H1 (cell line): ENCODE results near the gene DVL2. TPM values are rescaled to one million over a fixed set of nuclear protein-coding genes. Genes with fewer than 3 reads are reported as not detected.
A peak's percentile ranks its signal among the peaks of the same experiment; 100 is the strongest.

ENCODE experiments used
- CTCF ChIA-PET: fragments of 300-600 bp; sonication (Branson Sonifier 250); formaldehyde crosslinking; loops from one replicate; lab custom pipeline; 2021; ENCODE audit not compliant: partially characterized antibody; lab: Charles Lee
- POLR2A ChIA-PET: fragments of 300-600 bp; sonication (Branson Sonifier 250); formaldehyde crosslinking; loops from one replicate; lab custom pipeline; 2021; ENCODE audit warnings: inconsistent platforms; ENCODE audit not compliant: partially characterized antibody; lab: Charles Lee
- DNase-seq, 2 experiments: peaks; one replicate each; pipeline versions ENCODE4 v3.0.0 to v3.0.0-alpha.2; 2010 to 2022; ENCODE audit warnings: low spot score in 2 of 2, low read depth in 1 of 2, mixed read lengths in 1 of 2
- FAIRE-seq: peaks from 2 replicates; lab custom pipeline; 2011; peaks lifted over from hg19 to GRCh38; lab: Jason Lieb, UNC
- H2AFZ ChIP-seq: 2 replicates; pipeline ENCODE4 v1.8.1; 2012; ENCODE audit warnings: low read length, inconsistent platforms
- H2AK5ac ChIP-seq: 2 replicates; pipeline ENCODE4 v1.6.1; 2013; ENCODE audit warnings: low read depth, low read length
- H2BK120ac ChIP-seq: replicated peaks from 2 replicates; pipeline ENCODE3; 2013; ENCODE audit warnings: low read depth, low read length, inconsistent platforms
- H2BK12ac ChIP-seq: 2 replicates; pipeline ENCODE4 v1.6.1; 2013; ENCODE audit warnings: low read depth, low read length
- H2BK15ac ChIP-seq: 2 replicates; pipeline ENCODE4 v1.6.1; 2013; ENCODE audit warnings: low read length
- H2BK20ac ChIP-seq: 2 replicates; pipeline ENCODE4 v1.6.1; 2013; ENCODE audit warnings: low read length
- H2BK5ac ChIP-seq: 2 replicates; pipeline ENCODE4 v1.6.1; 2013; ENCODE audit warnings: low read depth, low read length
- H3K14ac ChIP-seq: 2 replicates; pipeline ENCODE4 v1.6.1; 2013; ENCODE audit warnings: inconsistent platforms; ENCODE audit not compliant: insufficient read length
- H3K18ac ChIP-seq: 2 replicates; pipeline ENCODE4 v1.6.1; 2013; ENCODE audit warnings: low read length; ENCODE audit errors: extremely low read depth
- H3K23ac ChIP-seq: 2 replicates; pipeline ENCODE4 v1.6.1; 2013; ENCODE audit warnings: inconsistent platforms; ENCODE audit not compliant: insufficient read length
- H3K23me2 ChIP-seq: 2 replicates; pipeline ENCODE4 v1.6.1; 2013; ENCODE audit warnings: low read depth, low read length
- H3K27ac ChIP-seq: 2 replicates; pipeline ENCODE4 v1.6.1; 2011; ENCODE audit warnings: low read depth, low read length, inconsistent platforms
- H3K27me3 ChIP-seq, 4 experiments: replicated peaks in 1 of 4; 1 replicate in 1 of 4; 2 replicates in 3 of 4; pipeline versions ENCODE4 v1.6.1 to v1.8.1; 2011 to 2013; ENCODE audit warnings: low read length in 3 of 4, mild to moderate bottlenecking in 3 of 4, inconsistent platforms in 2 of 4, mixed read lengths in 2 of 4, moderate library complexity in 1 of 4; ENCODE audit not compliant: control insufficient read depth in 3 of 4, insufficient read depth in 3 of 4; ENCODE audit errors: extremely low read depth in 1 of 4
- H3K36me3 ChIP-seq, 4 experiments: 2 replicates each; pipeline versions ENCODE4 v1.6.1 to v1.8.1; 2011 to 2013; ENCODE audit warnings: mild to moderate bottlenecking in 4 of 4, low read length in 3 of 4, moderate library complexity in 2 of 4, control low read depth in 1 of 4, inconsistent platforms in 1 of 4; ENCODE audit not compliant: insufficient read depth in 4 of 4, control insufficient read depth in 2 of 4
- H3K4ac ChIP-seq: replicated peaks from 2 replicates; pipeline ENCODE3; 2013; ENCODE audit warnings: low read length, low read depth, mixed read lengths, inconsistent platforms; ENCODE audit not compliant: insufficient read length
- H3K4me1 ChIP-seq, 4 experiments: replicated peaks in 1 of 4; 1 replicate in 1 of 4; 2 replicates in 3 of 4; pipeline versions ENCODE4 v1.6.1 to v1.8.1; 2011 to 2013; ENCODE audit warnings: low read length in 3 of 4, inconsistent platforms in 2 of 4, mixed read lengths in 1 of 4; ENCODE audit not compliant: insufficient read depth in 4 of 4, control insufficient read depth in 3 of 4
- H3K4me2 ChIP-seq, 2 experiments: 2 replicates each; pipeline versions ENCODE4 v1.6.1 to v1.8.1; 2011 to 2013; ENCODE audit warnings: low read depth in 2 of 2, low read length in 2 of 2, control low read depth in 1 of 2, inconsistent platforms in 1 of 2, mild to moderate bottlenecking in 1 of 2; ENCODE audit not compliant: insufficient read depth in 1 of 2
- H3K4me3 ChIP-seq, 4 experiments: fragments of 200-600, 300-600 bp in 1 of 4; sonication (generic), shearing (Covaris generic), sonication (Bioruptor Twin) in 1 of 4; 2 replicates each; pipeline versions ENCODE4 v1.5.1 to v1.8.1; 2011 to 2016; ENCODE audit warnings: low read length in 4 of 4, low read depth in 3 of 4, control low read depth in 2 of 4, inconsistent platforms in 2 of 4, mild to moderate bottlenecking in 2 of 4, mixed read lengths in 1 of 4, moderate library complexity in 1 of 4; ENCODE audit not compliant: insufficient read depth in 2 of 4; ENCODE audit errors: extremely low read depth in 1 of 4
- H3K56ac ChIP-seq: replicated peaks from 2 replicates; pipeline ENCODE3; 2013; ENCODE audit warnings: low read depth, mild to moderate bottlenecking, mixed read lengths, low read length, inconsistent platforms; ENCODE audit not compliant: insufficient read length
- H3K79me1 ChIP-seq: 2 replicates; pipeline ENCODE4 v1.6.1; 2013; ENCODE audit warnings: low read depth, low read length, control low read depth
- H3K79me2 ChIP-seq, 2 experiments: 2 replicates each; pipeline versions ENCODE4 v1.6.1 to v1.8.1; 2012 to 2013; ENCODE audit warnings: low read length in 2 of 2, mild to moderate bottlenecking in 2 of 2, inconsistent platforms in 1 of 2; ENCODE audit not compliant: insufficient read depth in 2 of 2, control insufficient read depth in 1 of 2
- H3K9ac ChIP-seq, 4 experiments: replicated peaks in 1 of 4; 1 replicate in 1 of 4; 2 replicates in 3 of 4; pipeline versions ENCODE4 v1.6.1 to v1.8.1; 2011 to 2013; ENCODE audit warnings: low read depth in 3 of 4, low read length in 3 of 4, control low read depth in 2 of 4, mild to moderate bottlenecking in 2 of 4, moderate library complexity in 2 of 4, inconsistent platforms in 1 of 4; ENCODE audit errors: extremely low read depth in 1 of 4
- H3K9me3 ChIP-seq, 2 experiments: 2 replicates each; pipeline versions ENCODE4 v1.6.1 to v1.8.1; 2012 to 2013; ENCODE audit warnings: mild to moderate bottlenecking in 2 of 2, moderate library complexity in 2 of 2, control low read depth in 1 of 2, inconsistent platforms in 1 of 2, low read depth in 1 of 2, low read length in 1 of 2, mixed read lengths in 1 of 2; ENCODE audit not compliant: insufficient read depth in 2 of 2
- H4K20me1 ChIP-seq, 2 experiments: replicated peaks in 1 of 2; 2 replicates each; pipeline versions ENCODE3 to v1.8.1; 2011 to 2013; ENCODE audit warnings: inconsistent platforms in 2 of 2, low read length in 2 of 2, mild to moderate bottlenecking in 1 of 2; ENCODE audit not compliant: insufficient read depth in 2 of 2, control insufficient read depth in 1 of 2
- H4K5ac ChIP-seq: 2 replicates; pipeline ENCODE4 v1.6.1; 2013; ENCODE audit warnings: low read length, low read depth, mixed read lengths, inconsistent platforms; ENCODE audit not compliant: insufficient read length
- H4K8ac ChIP-seq: 2 replicates; pipeline ENCODE4 v1.8.0; 2013; ENCODE audit warnings: mild to moderate bottlenecking, moderate library complexity, low read length, inconsistent platforms; ENCODE audit not compliant: insufficient read depth; ENCODE audit errors: extremely low read depth
- H4K91ac ChIP-seq: replicated peaks from 2 replicates; pipeline ENCODE3; 2013; ENCODE audit warnings: low read length, mixed read lengths, inconsistent platforms; ENCODE audit not compliant: insufficient read length
- CTBP2 ChIP-seq: IDR thresholded peaks from 2 replicates; pipeline ENCODE4 v1.7.0; 2011; ENCODE audit warnings: borderline replicate concordance, mild to moderate bottlenecking, moderate library complexity, mixed read lengths, low read length; ENCODE audit not compliant: insufficient read depth, insufficient read length
- MAX ChIP-seq: IDR thresholded peaks from 2 replicates; pipeline ENCODE4 v1.6.1; 2012; ENCODE audit warnings: inconsistent platforms
- RXRA ChIP-seq: IDR thresholded peaks from 2 replicates; pipeline ENCODE4 v1.6.1; 2011; ENCODE audit warnings: low read depth, mild to moderate bottlenecking, low read length, moderate library complexity; ENCODE audit not compliant: insufficient read depth
- SIRT6 ChIP-seq: IDR thresholded peaks from one replicate; pipeline ENCODE4 v1.7.1; 2012; ENCODE audit warnings: low read length, inconsistent platforms
- SIX5 ChIP-seq: IDR thresholded peaks from 2 replicates; pipeline ENCODE4 v1.6.1; 2011; ENCODE audit warnings: mild to moderate bottlenecking, low read depth, low read length
- SRF ChIP-seq: IDR thresholded peaks from 2 replicates; pipeline ENCODE4 v1.6.1; 2011; ENCODE audit warnings: mild to moderate bottlenecking, low read depth, low read length, moderate library complexity
- TBP ChIP-seq: IDR thresholded peaks from 2 replicates; pipeline ENCODE4 v1.6.1; 2011; ENCODE audit warnings: low read depth, low read length, improper control_type of control experiment
- WGBS, 2 experiments: shearing (Covaris generic) in 1 of 2; methylation state at CpG; one replicate each; pipeline versions ENCODE4 v1.1.6 to v1.1.7; 2013 to 2015; ENCODE audit warnings: low lambda C conversion rate in 2 of 2, mixed read lengths in 2 of 2, inconsistent platforms in 1 of 2, low coverage in 1 of 2, missing lambda C conversion rate in 1 of 2; ENCODE audit not compliant: insufficient replicate concordance in 2 of 2, insufficient coverage in 1 of 2, insufficient read length in 1 of 2; ENCODE audit errors: extremely low coverage in 1 of 2, missing lambda C conversion rate in 1 of 2; 5-methylcytosine and 5-hydroxymethylcytosine counted together
- polyA plus RNA-seq, 7 experiments: library from polyadenylated mRNA; depleted of rRNA in 3 of 7; stranded (reverse) in 5 of 7; unstranded in 2 of 7; fragments of >200 nt in 5 of 7; fragments of 200-250 nt in 2 of 7; gene quantifications; 1 replicate in 5 of 7; 2 replicates in 1 of 7; 4 replicates in 1 of 7; pipeline versions ENCODE4 v1.2.1 to v1.2.3, GENCODE V29; 2011 to 2013; ENCODE audit warnings: missing spikeins in 2 of 7, mixed read lengths in 2 of 7
- total RNA-seq: library from RNA; stranded (reverse); fragmentation: NEBNext Ultra II Directional; extraction: Animal tissue kit (Norgen Biotek cat#: 25700); gene quantifications from 2 replicates; pipeline ENCODE4 v1.2.1, GENCODE V29; 2021
- TF ChIP-seq, protein P1 (sequence below), 3 experiments: IDR thresholded peaks; 1 replicate in 2 of 3; 2 replicates in 1 of 3; pipeline versions ENCODE4 v1.5.1 to v1.6.1; 2011; ENCODE audit warnings: low read length in 3 of 3, mild to moderate bottlenecking in 3 of 3, inconsistent platforms in 2 of 3, low read depth in 1 of 3, moderate library complexity in 1 of 3; ENCODE audit not compliant: insufficient read depth in 1 of 3; ENCODE audit errors: control extremely low read depth in 1 of 3

DVL2 gene
- total and polyA plus RNA-seq, 2 of the 8 experiments (the other 6 are each of a cell fraction or from before 2014, with no cell fraction given), result 19.0 to 59.6 TPM

GRCh38 chr17:7260651-7261378 lies 26.5 kb upstream of the DVL2 start:
- Histone ChIP-seq H4K5ac (peak overlapping the region; percentile 67), H3K4me2 (peak overlapping the region; percentile 91 to 97), H3K9ac (peak overlapping the region; percentile 94 to 98 (median 96)), H3K4me1 (peaks cover 4 to 15% (median 6%) of the 10 kb centered on the region in 4 experiments; a peak in 6 of 7 replicates), H3K79me2 (peaks cover 0 to 31% of the 10 kb centered on the region in 2 experiments; a peak in 2 of 4 replicates), H3K23ac (no peak overlapping the region), H3K4me3 (peak overlapping the region; percentile 93 to 98 (median 96)), H2AK5ac (peak overlapping the region; percentile 66; the same call in 1 of the 2 replicates), H2AFZ (no peak overlapping the region), H3K4ac (peak overlapping the region; percentile 57), H4K8ac (peak overlapping the region; percentile 98), H2BK20ac (no peak overlapping the region), H3K79me1 (peaks cover 9% of the 10 kb centered on the region), H3K23me2 (peaks cover 13% of the 10 kb centered on the region), H3K14ac (no peak overlapping the region), H2BK120ac (no peak overlapping the region), H3K27me3 (no peaks in the 10 kb centered on the region), H3K18ac (peak overlapping the region; percentile 87), H3K36me3 (peaks cover 0 to 33% (median 16%) of the 10 kb centered on the region in 4 experiments; a peak in 5 of 8 replicates), H2BK15ac (peak overlapping the region; percentile 18; the same call in 1 of the 2 replicates), H2BK12ac (peak overlapping the region; percentile 92; the same call in 1 of the 2 replicates), H4K91ac (peak overlapping the region; percentile 44), H2BK5ac (peak overlapping the region; percentile 98), H3K9me3 (no peaks in the 10 kb centered on the region), H3K27ac (peak overlapping the region; percentile 91), H4K20me1 (peaks cover 6 to 11% of the 10 kb centered on the region in 2 experiments), H3K56ac (peak overlapping the region; percentile 52)
- FAIRE-seq (no peak), DNase-seq (peak in 1 of 2 experiments; percentile 86)
- WGBS, 2 experiments, result 7% methylated on average over 28 of the region's 54 CpGs; no CpG with 5 or more reads in 1 of the 2 experiments
- ChIA-PET CTCF (interaction anchor here (1.0 to 1.5 kb wide), 4 partner anchors 12 to 47 kb away, joined by 3 to 4 read pairs (median 4); no protein-coding TSS in a partner anchor), POLR2A (interaction anchor here (0.5 to 13.7 kb wide), 29 partner anchors 9 to 663 kb away, joined by 3 to 161 read pairs (median 6); partner anchors contain the start of genes ACADVL, ACAP1, CTDNEP1 and DLG4)
- TF ChIP-seq TBP (peak; percentile 83), CTBP2 (no peak), SIRT6 (no peak), RXRA (no peak), MAX (peak; percentile 26; the same call in 1 of the 2 replicates), SIX5 (no peak), SRF (no peak)
- TF ChIP-seq, protein P1, sequence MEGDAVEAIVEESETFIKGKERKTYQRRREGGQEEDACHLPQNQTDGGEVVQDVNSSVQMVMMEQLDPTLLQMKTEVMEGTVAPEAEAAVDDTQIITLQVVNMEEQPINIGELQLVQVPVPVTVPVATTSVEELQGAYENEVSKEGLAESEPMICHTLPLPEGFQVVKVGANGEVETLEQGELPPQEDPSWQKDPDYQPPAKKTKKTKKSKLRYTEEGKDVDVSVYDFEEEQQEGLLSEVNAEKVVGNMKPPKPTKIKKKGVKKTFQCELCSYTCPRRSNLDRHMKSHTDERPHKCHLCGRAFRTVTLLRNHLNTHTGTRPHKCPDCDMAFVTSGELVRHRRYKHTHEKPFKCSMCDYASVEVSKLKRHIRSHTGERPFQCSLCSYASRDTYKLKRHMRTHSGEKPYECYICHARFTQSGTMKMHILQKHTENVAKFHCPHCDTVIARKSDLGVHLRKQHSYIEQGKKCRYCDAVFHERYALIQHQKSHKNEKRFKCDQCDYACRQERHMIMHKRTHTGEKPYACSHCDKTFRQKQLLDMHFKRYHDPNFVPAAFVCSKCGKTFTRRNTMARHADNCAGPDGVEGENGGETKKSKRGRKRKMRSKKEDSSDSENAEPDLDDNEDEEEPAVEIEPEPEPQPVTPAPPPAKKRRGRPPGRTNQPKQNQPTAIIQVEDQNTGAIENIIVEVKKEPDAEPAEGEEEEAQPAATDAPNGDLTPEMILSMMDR (IDR thresholded peaks at IDR 0.05; ENCODE audit: control extremely low read depth in 1 of 3, insufficient read depth in 1 of 3, low read depth in 1 of 3, low read length in 3 of 3), result no peak
